NCI-H1436 treated with DMSO at 0.1 percent for 48 hours (cell line): Measurements from ENCODE around the gene EXOSC2.

Experiments used
- DNase-seq: peaks from one replicate; lab custom pipeline; 2025; lab: John Stamatoyannopoulos, UW

The EXOSC2 gene

GRCh38 chr9:130696996-130697395, 3.4 kb downstream of the EXOSC2 start:
- no peak for DNase-seq

- DNase-seq = no peak
Measured at GRCh38 chr9:130698514-130698913, 4.9 kb downstream of the EXOSC2 start.

GRCh38 chr9:130699047-130699446, 5.5 kb downstream of the EXOSC2 start:
- DNase-seq = no peak

- DNase-seq = no peak
Measured at GRCh38 chr9:130701059-130702022, 7.8 kb downstream of the EXOSC2 start.

GRCh38 chr9:130703501-130703900, 9.9 kb downstream of the EXOSC2 start:
- DNase-seq = no peak

- DNase-seq = no peak
Measured at GRCh38 chr9:130707225-130707976, 13.8 kb downstream of the EXOSC2 start.

GRCh38 chr9:130710822-130711352, 17.3 kb downstream of the EXOSC2 start:
- no peak for DNase-seq

- DNase-seq = no peak
Measured at GRCh38 chr9:130711469-130711868, 17.9 kb downstream of the EXOSC2 start.

- DNase-seq = peak; percentile 86
Measured at GRCh38 chr9:130712564-130713285, 19.1 kb downstream of the EXOSC2 start.

- DNase-seq = no peak
Measured at GRCh38 chr9:130713286-130713960, 19.8 kb downstream of the EXOSC2 start.

DNA sequence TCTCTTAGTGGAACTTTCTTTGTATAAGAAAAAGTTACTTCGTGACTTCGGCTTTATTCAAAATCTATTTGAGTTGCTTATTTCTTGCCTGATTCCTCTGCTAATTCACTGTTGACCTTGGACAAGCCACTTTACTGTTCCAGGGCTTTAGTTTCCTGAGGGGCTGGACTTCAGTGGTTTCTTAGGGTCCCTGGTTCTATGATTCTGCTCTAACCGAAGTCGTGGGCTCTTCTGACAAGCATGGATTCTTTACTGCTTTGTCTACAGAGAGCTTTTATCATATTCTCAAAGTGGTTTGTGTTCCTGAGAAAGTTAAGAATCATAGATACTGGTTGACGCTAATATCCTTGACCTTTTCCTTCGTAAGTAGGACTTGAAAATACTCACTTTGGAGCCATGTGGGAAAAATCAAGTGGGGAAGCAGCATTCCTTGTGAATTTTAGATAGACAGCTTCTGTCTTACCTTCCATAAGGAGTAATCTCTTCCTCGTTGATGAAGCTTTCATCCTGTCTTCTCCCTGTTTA, 21.1 kb downstream of the EXOSC2 start:
- no peak for DNase-seq

DNA sequence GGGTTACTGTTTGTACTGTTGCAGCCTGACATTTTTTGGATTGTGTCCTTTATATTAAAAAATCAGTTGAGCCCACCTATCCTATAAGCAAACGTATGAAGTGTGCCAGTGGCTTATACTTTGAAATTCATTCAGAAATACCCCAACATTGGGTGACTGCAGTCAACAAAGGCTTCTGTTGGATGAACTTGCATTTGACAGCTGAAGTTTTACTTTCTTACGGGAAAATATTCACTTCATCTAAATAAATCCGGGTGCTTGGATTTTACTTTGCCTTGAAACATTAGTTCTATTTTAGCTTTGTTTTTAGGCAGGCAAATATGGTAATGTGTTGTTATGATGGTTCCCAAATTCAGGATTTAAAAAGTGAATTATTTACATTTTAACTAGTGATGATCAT, 21.7 kb downstream of the EXOSC2 start:
- DNase-seq = no peak

GRCh38 chr9:130718562-130718961, 25.0 kb downstream of the EXOSC2 start:
- no peak for DNase-seq

DNA sequence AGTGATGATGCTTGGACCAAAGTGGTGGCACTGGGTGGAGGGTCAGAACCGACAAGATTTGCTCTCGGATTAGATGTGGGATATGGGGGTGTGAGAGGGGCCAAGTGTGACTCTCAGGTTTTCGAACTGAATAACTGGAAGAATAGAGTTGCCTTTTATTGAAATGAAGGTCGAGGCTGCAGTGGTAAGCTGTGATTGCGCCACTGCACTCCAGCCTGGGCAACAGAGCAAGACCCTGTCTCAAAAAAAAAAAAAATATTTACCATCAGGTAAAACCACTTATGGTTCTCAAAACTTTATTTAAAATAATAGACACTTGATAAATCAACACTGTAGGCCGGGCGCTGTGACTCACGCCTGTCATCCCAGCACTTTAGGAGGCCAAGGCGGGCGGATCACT, 27.2 kb downstream of the EXOSC2 start:
- no peak for DNase-seq

- no peak for DNase-seq
Measured at GRCh38 chr9:130728721-130729120, 35.1 kb downstream of the EXOSC2 start.

DNA sequence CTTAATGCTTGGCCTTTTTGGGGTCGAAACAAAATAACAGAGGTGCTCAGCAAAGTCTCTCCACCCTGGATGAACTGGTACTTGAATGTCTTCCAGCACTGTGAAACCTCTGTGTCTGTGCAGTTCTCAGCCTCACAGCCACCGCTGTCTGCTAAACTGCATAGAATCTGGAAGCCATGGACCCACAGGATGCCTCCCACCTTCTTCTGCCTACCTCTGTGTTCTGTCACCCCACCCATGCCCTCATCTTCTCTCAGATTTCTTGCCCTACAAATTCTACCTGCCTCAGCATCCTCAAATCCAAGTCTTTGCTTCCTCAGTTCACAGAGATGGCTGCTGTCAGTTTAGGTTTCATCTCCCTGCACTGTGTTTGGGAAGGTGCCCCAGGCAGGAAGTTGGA, 35.6 kb downstream of the EXOSC2 start:
- DNase-seq = no peak

DNA sequence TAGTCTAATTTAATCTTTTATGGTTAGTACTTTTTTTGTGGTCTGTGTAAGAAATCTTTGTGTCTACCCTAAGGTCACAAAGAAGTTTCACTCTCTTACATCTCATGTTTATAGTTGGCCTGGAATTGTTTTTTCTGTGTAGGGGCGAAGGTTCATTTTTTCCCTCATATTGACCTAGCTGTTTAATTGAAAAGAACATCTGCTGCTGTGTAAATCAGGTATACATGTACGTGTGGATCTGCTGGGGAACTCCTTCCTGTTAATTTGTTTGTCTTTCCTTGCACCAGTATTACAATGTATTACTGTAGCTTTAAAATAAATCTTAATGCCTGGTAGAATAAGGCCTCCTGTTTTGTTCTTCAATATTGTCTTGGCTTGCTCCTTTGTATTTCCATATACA, 37.8 kb downstream of the EXOSC2 start:
- DNase-seq = peak; percentile 43

GRCh38 chr9:130732136-130732535, 38.6 kb downstream of the EXOSC2 start:
- DNase-seq = peak; percentile 6

DNA sequence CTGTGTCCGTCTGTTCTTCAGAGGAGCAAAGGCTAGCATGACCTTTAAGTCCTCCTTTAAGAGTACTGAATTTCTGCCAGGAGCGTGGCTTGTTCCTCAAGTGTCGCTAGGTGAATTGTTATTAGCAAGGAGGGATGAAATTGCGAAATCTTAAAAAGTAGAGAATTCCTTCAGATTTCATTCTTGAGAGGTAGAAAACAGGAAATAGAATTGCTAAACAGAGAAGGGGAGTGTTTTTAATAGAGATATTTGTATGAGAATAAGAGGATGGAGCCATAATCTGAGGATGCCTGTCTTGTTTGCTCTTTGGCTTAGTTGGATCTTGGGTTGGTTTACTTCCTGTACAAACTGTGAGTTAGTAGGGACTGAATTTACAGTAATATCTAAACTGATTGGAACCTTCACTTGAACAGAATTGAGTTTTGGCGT, 39.2 kb downstream of the EXOSC2 start:
- DNase-seq = no peak

DNA sequence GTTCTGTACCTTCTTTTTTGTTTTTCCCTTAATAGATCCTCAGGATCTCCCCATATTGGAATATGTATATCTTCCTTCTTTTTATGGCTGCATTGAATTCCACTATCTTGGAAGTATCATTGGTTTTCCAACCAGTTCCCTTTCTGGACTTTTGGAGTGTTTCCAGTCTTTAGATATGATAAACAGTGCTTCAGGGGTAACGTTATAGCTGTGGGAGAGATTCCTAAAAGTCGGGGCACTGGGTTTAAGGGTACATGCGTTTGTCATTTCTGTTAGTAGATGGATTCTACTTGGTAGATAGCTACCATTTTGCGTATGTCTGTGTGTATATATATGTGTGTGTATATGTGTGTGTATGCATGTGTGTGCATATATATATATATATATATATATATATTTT, 42.0 kb downstream of the EXOSC2 start:
- DNase-seq = no peak

DNA sequence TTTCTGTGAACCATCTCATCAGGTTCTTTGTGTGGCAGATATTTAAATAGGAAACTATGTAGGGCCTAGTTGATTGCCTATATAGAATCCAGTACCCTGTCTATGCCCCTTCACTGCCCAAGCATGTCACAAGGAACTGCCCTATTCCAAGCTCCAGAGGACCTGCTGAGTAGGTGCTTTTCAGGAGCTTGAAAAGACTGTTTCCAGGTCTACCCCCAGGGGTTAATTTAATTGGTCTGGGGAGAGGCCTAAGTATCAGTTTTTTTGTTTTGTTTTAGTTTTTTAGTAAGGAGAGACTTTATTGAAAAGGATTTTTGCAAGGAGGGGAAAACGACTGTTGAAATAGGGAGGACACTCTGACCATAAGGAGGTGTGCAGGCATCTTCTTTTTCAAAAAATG, 43.3 kb downstream of the EXOSC2 start:
- DNase-seq = no peak
